Endometrium (tissue), 2 donors: ENCODE data around the gene GXYLT2.

Source experiments
- FAIRE-seq: peaks from 2 replicates; lab custom pipeline; 2012; peaks lifted over from hg19 to GRCh38; lab: Jason Lieb, UNC
- donor health status: control.
- donor health status: control.

The GXYLT2 gene

GRCh38 chr3:72887705-72888545, at the start of gene GXYLT2:
TSS of gene GXYLT2 (plus strand) at chr3:72888046. CDS start at chr3:72888234, 188 bp downstream.
- no peak for FAIRE-seq

- FAIRE-seq, result no peak
These were observed 48.8 kb upstream of the GXYLT2 start for GRCh38 chr3:72839057-72839456.

DNA sequence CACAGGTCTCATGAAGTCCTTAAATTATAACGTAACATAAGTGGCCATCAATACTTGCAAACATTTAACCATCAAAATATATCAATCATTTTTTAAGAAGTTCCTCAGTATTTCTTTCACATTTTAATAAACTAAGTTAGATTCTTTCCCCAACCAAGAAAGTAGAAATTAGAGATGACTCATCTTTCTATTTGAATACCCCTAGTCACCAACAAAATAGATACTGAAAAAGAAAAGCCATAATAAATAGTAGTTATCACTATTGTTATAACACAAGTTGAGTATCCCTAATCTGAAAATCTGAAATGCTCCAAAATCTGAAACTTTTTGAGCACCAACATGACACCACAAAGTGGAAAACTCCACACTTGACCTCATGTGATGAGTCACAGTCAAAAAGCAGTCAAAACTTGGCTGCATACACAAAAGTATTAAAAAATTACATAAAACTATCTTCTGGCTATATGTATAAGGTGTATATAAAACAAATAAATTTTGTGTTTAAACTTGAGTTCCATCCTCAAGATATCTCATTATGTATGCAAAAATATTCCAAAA, 43.3 kb upstream of the GXYLT2 start:
- no peak for FAIRE-seq

GRCh38 chr3:72846166-72846565, 41.7 kb upstream of the GXYLT2 start:
- no peak for FAIRE-seq

- no peak for FAIRE-seq
These were observed 40.6 kb upstream of the GXYLT2 start for GRCh38 chr3:72847282-72847681.

- FAIRE-seq, result peak; percentile 91
These were observed 39.8 kb upstream of the GXYLT2 start, which contains the start of gene SHQ1 for GRCh38 chr3:72847751-72848702. TSS of gene SHQ1 (minus strand) at chr3:72848445. CDS start at chr3:72848340, 105 bp downstream.

DNA sequence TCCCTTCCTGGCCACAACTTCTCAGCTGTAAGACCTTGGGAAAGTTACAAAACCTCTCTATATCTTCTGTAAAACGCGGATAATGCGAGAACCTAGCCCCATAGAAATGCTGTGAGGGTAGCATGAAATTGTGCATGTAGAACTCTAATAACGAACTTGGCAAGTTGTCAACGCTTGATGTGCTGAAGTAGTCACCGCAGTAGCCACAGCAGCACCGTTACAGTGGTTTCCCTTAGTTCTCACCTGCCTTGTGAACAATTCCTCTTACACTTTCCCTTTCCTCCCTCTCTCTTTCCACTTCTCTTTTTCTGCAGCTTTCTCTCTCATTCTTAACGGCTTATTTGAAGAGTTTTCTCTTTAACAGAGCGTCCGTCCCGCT, 39.2 kb upstream of the GXYLT2 start:
- FAIRE-seq, result no peak

DNA sequence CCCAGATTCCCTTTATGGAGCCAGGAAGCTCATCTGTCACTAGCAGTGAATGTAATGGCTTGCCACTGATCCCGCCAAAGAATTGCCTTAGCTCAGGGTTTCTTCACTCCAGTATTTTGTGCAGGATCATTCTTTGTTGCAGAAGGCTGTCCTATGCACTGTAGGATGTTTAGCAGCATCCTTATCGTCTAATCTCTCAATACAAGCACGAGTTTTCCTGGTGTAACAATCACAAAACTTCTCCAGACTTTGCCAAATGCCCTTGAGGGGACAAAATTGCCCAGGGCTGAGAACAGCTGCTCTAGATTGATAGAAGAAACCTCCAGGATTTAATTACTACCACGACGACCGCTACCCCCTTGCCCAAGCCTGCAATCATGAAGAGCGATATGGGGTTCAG, 32.8 kb upstream of the GXYLT2 start:
- FAIRE-seq, result no peak

- no peak for FAIRE-seq
These were observed 27.8 kb upstream of the GXYLT2 start for GRCh38 chr3:72860053-72860452.

GRCh38 chr3:72860846-72861245, 27.0 kb upstream of the GXYLT2 start:
- FAIRE-seq, result no peak

- no peak for FAIRE-seq
These were observed 25.3 kb upstream of the GXYLT2 start for GRCh38 chr3:72862314-72863090.

GRCh38 chr3:72872183-72872582, 15.7 kb upstream of the GXYLT2 start:
- peak; percentile 70 for FAIRE-seq

- FAIRE-seq, result no peak
These were observed 522 bp upstream of the GXYLT2 start for GRCh38 chr3:72887343-72887704.

- no peak for FAIRE-seq
These were observed 882 bp downstream of the GXYLT2 start for GRCh38 chr3:72888546-72889309.

DNA sequence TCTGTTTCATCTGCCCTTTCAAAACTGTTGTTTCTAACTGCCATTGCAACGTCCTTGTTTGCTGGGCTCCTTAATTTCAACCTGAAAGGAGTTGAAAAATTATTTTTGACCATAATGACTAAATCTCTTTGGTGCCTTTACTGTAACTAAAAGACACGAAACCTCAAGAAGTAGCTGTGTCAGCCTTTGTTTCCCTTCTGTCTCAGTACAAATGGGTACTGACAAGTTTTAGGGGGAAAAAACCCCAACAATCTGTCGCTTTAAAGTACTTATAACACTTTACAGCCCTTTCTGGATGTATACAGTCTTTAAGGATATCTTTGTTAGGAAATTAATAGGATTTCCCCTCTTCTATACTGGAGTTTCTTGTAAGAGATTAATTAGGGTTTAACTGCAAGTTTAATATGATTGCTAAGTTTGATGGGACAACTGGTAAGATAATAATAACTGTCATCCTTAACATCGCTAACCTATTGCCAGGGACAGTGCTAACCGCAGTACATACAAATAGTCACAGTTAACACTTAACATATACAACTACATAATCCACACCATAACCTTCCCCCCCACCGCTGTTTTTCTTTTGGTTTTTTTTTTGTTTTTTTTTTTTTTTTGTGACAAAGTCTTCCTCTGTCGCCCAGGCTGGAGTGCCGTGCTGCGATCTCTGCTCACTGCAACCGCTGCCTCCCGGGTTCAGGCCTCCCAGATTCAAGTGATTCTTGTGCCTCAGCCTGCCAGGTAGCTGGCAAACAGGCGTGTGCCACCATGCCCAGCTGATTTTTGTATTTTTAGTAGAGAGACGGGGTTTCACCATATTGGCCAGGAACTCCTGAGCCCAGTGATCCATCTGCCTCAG, 1.7 kb downstream of the GXYLT2 start:
- FAIRE-seq, result no peak

DNA sequence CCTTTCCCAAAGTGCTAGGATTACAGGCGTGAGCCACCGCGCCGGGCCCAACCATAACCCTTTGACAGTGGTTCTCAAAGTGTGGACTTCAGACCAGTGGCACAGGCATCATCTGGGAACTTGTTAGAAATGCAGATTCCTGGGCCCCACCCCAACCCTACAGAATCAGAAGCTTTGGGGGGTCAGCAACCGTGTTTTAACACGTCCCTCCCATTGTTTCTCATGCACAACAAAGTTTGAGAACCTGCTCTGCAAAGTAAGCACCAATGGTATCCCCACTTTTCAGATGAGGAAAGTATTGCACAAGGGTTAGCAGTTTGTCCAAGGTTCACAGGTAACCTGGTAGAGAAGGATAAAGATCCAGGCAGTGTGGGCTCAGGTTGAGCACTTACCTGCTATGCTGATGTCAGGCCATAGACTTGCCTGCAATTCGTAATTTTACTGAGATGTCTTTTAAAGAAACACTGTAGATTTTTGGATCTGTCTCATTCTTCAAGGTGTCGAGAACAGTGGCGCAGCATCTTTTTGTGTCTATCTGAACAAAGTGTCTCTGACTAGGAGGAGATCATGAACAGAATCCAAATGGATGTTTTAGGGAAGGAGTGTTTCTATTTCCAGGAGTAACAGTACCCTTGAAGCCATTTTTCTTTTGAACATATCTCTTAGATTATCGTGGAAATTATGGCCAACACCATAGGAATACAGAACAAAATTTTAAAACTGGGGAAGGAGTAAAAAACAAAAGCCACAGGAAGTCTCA, 2.5 kb downstream of the GXYLT2 start:
- no peak for FAIRE-seq

DNA sequence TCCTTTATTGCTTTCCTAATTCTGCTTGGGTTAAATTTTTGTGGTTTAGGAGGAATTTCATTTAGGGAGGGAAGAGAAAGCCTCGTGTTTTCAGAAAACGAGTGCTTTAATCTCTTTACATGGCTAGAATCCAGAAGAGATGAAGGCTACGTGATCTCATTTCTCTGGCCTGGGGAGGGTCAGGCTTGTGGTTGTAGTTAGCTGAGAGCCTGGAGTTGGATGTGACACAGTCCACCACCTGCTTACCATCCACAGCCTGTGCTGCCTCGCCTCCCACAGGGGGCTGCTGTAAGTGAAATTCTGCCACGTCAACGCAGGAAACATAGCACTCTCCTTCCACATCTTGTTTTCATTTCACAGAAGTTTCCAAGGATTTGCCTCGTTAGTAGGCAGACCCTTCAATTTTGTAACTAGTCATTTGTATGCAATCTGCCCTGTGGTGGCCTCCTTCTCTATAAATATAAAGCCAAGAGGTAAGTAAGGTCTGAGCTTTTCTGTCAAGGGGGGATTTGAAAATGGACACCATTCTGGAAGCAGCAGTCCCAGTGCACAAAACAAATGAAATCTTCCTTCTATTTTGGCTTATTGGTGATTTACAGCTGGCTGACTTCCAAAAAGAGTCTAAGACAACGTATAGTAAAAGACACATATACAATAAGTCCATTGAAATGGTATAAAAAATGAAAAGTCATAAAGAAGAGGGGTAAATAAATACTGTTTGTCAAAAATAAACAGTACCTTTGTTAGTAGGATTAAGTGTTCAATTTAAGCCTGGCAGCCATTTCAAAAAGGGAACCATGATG, 3.4 kb downstream of the GXYLT2 start:
- FAIRE-seq, result peak; percentile 93

- FAIRE-seq, result peak; percentile 15
These were observed 4.4 kb downstream of the GXYLT2 start for GRCh38 chr3:72892081-72892775.
